ENCODE measurements around the gene ALPL.
"Not testable (repeated sequence)": the region's sequence is repeated elsewhere in the genome, so short reads cannot be mapped to it uniquely, and the experiment has no call there.

Gene ALPL

GRCh38 chr1:21553116-21553926, 44.1 kb downstream of the ALPL start:
- no peak for DNase-seq (ENCODE audit: extremely low read depth in 1 of 2, low read depth in 1 of 2)

GRCh38 chr1:21559788-21560567, 50.8 kb downstream of the ALPL start:
- DNase-seq (ENCODE audit: extremely low read depth in 1 of 2, low read depth in 1 of 2), result no peak

- DNase-seq (ENCODE audit: extremely low read depth in 1 of 2, low read depth in 1 of 2), result no peak
Observed at GRCh38 chr1:21560916-21561638, 51.9 kb downstream of the ALPL start.

GRCh38 chr1:21562896-21563295, 53.7 kb downstream of the ALPL start:
- no peak for DNase-seq (ENCODE audit: extremely low read depth in 1 of 2, low read depth in 1 of 2)

- no peak for DNase-seq (ENCODE audit: extremely low read depth in 1 of 2, low read depth in 1 of 2)
Observed at GRCh38 chr1:21563971-21564370, 54.7 kb downstream of the ALPL start.

GRCh38 chr1:21564521-21565095, 55.4 kb downstream of the ALPL start:
- no peak for DNase-seq (ENCODE audit: extremely low read depth in 1 of 2, low read depth in 1 of 2)

GRCh38 chr1:21565285-21565684, 56.1 kb downstream of the ALPL start:
- DNase-seq (ENCODE audit: extremely low read depth in 1 of 2, low read depth in 1 of 2), result no peak

GRCh38 chr1:21566361-21566760, 57.1 kb downstream of the ALPL start:
- not testable (repeated sequence) for DNase-seq (ENCODE audit: extremely low read depth in 1 of 2, low read depth in 1 of 2)

- no peak for DNase-seq (ENCODE audit: extremely low read depth in 1 of 2, low read depth in 1 of 2)
Observed at GRCh38 chr1:21567241-21568005, 58.2 kb downstream of the ALPL start.

GRCh38 chr1:21568006-21568746, 59.0 kb downstream of the ALPL start:
- DNase-seq (ENCODE audit: extremely low read depth in 1 of 2, low read depth in 1 of 2), result no peak

- DNase-seq (ENCODE audit: extremely low read depth in 1 of 2, low read depth in 1 of 2), result no peak
Observed at GRCh38 chr1:21568809-21569385, 59.7 kb downstream of the ALPL start.

- DNase-seq (ENCODE audit: extremely low read depth in 1 of 2, low read depth in 1 of 2), result no peak
Observed at GRCh38 chr1:21569820-21570527, 60.8 kb downstream of the ALPL start.

GRCh38 chr1:21570528-21570875, 61.3 kb downstream of the ALPL start:
- DNase-seq (ENCODE audit: extremely low read depth in 1 of 2, low read depth in 1 of 2), result no peak

- DNase-seq (ENCODE audit: extremely low read depth in 1 of 2, low read depth in 1 of 2), result no peak
Observed at GRCh38 chr1:21570885-21571284, 61.7 kb downstream of the ALPL start.

GRCh38 chr1:21572221-21572620, 63.0 kb downstream of the ALPL start:
- DNase-seq (ENCODE audit: extremely low read depth in 1 of 2, low read depth in 1 of 2), result no peak

GRCh38 chr1:21572735-21573277, 63.6 kb downstream of the ALPL start:
- DNase-seq (ENCODE audit: extremely low read depth in 1 of 2, low read depth in 1 of 2), result no peak

- DNase-seq (ENCODE audit: extremely low read depth in 1 of 2, low read depth in 1 of 2), result no peak
Observed at GRCh38 chr1:21573475-21573874, 64.3 kb downstream of the ALPL start.

- no peak for DNase-seq (ENCODE audit: extremely low read depth in 1 of 2, low read depth in 1 of 2)
Observed at GRCh38 chr1:21573971-21574465, 64.8 kb downstream of the ALPL start.
